WERI-Rb-1 (cell line): ENCODE measurements around the gene KIRREL2.
"Not testable (repeated sequence)": the region's sequence is repeated elsewhere in the genome, so short reads cannot be mapped to it uniquely, and the experiment has no call there.

Experiments used
- DNase-seq: peaks from one replicate; pipeline ENCODE4 v3.0.0-alpha.2; 2020
- H3K27ac ChIP-seq: fragments of 250-450 bp; sonication (Bioruptor Pico); 2 replicates; pipeline ENCODE4 v1.5.1; 2020; ENCODE audit warnings: mild to moderate bottlenecking, moderate library complexity
- H3K27me3 ChIP-seq: fragments of 250-450 bp; sonication (Bioruptor Pico); 2 replicates; pipeline ENCODE4 v1.5.1; 2021; ENCODE audit warnings: mild to moderate bottlenecking, low read depth, moderate library complexity; ENCODE audit not compliant: insufficient read depth, severe bottlenecking
- H3K36me3 ChIP-seq: fragments of 250-450 bp; sonication (Bioruptor Pico); 2 replicates; pipeline ENCODE4 v1.5.1; 2020; ENCODE audit warnings: mild to moderate bottlenecking, moderate library complexity
- H3K4me3 ChIP-seq: 2 replicates; pipeline ENCODE4 v1.5.1; 2011; ENCODE audit warnings: low read depth, mild to moderate bottlenecking, control low read depth, low read length
- H3K9me3 ChIP-seq: fragments of 250-450 bp; sonication (Bioruptor Pico); 2 replicates; pipeline ENCODE4 v1.5.1; 2021; ENCODE audit warnings: mild to moderate bottlenecking, moderate library complexity; ENCODE audit not compliant: severe bottlenecking
- CTCF ChIP-seq: IDR thresholded peaks from 2 replicates; pipeline ENCODE4 v1.5.1; 2011; ENCODE audit warnings: low read depth, mild to moderate bottlenecking, control low read depth, inconsistent platforms, low read length

Gene KIRREL2

GRCh38 chr19:35888398-35888797 lies 31.7 kb downstream of the KIRREL2 start:
- no peak overlapping the region for H3K4me3 ChIP-seq
- H3K36me3 ChIP-seq: peaks cover 52% of the 10 kb centered on the region
- no peak overlapping the region for H3K27ac ChIP-seq
- H3K9me3 ChIP-seq: no peaks in the 10 kb centered on the region
- no peak for DNase-seq
- no peaks in the 10 kb centered on the region for H3K27me3 ChIP-seq
- no peak for TF ChIP-seq CTCF

- no peak for DNase-seq
- H3K36me3 ChIP-seq: peaks cover 61% of the 10 kb centered on the region
- H3K27me3 ChIP-seq: no peaks in the 10 kb centered on the region
- H3K27ac ChIP-seq: no peak overlapping the region
- no peak for TF ChIP-seq CTCF
- H3K4me3 ChIP-seq: no peak overlapping the region
- no peaks in the 10 kb centered on the region for H3K9me3 ChIP-seq
These were observed 32.8 kb downstream of the KIRREL2 start for GRCh38 chr19:35889370-35890112.

GRCh38 chr19:35890113-35890650 lies 33.5 kb downstream of the KIRREL2 start:
- Histone ChIP-seq H3K27me3 (no peaks in the 10 kb centered on the region), H3K36me3 (peaks cover 67% of the 10 kb centered on the region), H3K9me3 (no peaks in the 10 kb centered on the region), H3K4me3 (no peak overlapping the region), H3K27ac (no peak overlapping the region)
- DNase-seq: no peak
- no peak for TF ChIP-seq CTCF

GRCh38 chr19:35891819-35892218 lies 35.1 kb downstream of the KIRREL2 start:
- H3K9me3 ChIP-seq, H3K27ac ChIP-seq, H3K27me3 ChIP-seq, H3K4me3 ChIP-seq, DNase-seq: not testable (repeated sequence)
- peaks cover 75% of the 10 kb centered on the region for H3K36me3 ChIP-seq

- DNase-seq: no peak
- Histone ChIP-seq H3K27me3 (no peaks in the 10 kb centered on the region), H3K27ac (no peak overlapping the region), H3K36me3 (peaks cover 69% of the 10 kb centered on the region), H3K9me3 (no peaks in the 10 kb centered on the region), H3K4me3 (no peak overlapping the region)
- TF ChIP-seq CTCF: no peak
These were observed 37.6 kb downstream of the KIRREL2 start for GRCh38 chr19:35894342-35894741.

GRCh38 chr19:35895911-35896642 lies 39.4 kb downstream of the KIRREL2 start:
- TF ChIP-seq CTCF: no peak
- DNase-seq: no peak
- no peaks in the 10 kb centered on the region for H3K9me3 ChIP-seq
- H3K27ac ChIP-seq: no peak overlapping the region
- no peak overlapping the region for H3K4me3 ChIP-seq
- H3K27me3 ChIP-seq: no peaks in the 10 kb centered on the region
- H3K36me3 ChIP-seq: peaks cover 55% of the 10 kb centered on the region
